ENCODE data around the gene GSTM4. TPM values are rescaled to one million over a fixed set of nuclear protein-coding genes. Genes with fewer than 3 reads are reported as not detected.

GSTM4 gene
- total and polyA plus RNA-seq, 2 of the 4 experiments (the other 2 are of a cell fraction), result 10.4 to 37.8 TPM

DNA sequence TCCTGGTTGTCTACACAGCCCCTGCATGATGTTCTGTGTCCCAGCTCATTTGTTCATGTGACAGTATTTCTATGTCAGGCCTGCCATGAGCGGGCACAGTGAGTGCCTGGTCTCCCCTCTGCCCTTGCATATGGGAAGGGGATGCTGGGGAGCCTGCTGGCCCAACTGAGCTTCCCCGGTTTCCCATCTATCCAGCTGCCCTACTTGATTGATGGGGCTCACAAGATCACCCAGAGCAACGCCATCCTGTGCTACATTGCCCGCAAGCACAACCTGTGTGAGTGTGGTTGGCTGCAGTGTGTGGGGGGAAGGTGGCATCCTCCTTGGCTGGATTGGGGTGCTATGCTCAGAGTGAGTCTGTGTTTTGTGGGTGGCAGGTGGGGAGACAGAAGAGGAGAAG, 1.5 kb downstream of the GSTM4 start:
- POLR2A ChIA-PET (ENCODE audit: unreplicated experiment), result no interaction called here

More for the DNA sequence above, 1.5 kb downstream of the GSTM4 start:
- Histone ChIP-seq H2BK5ac (ENCODE audit: low read depth, low read length, poor library complexity, severe bottlenecking) (no peak overlapping the region), H4K8ac (ENCODE audit: low read depth in 2 of 2, low read length in 2 of 2) (no peak overlapping the region), H2BK120ac (ENCODE audit: low read depth, low read length) (no peak overlapping the region), H3K9me3 (ENCODE audit: control insufficient read depth, insufficient read depth, low read length) (no peaks in the 10 kb centered on the region), H3K56ac (ENCODE audit: extremely low read depth, insufficient read depth, low read length) (no peak overlapping the region), H3K9ac (ENCODE audit: low read depth, low read length) (no peak overlapping the region), H2BK15ac (ENCODE audit: low read depth, low read length) (no peak overlapping the region), H3K23ac (ENCODE audit: low read depth, low read length) (no peak overlapping the region), H4K91ac (ENCODE audit: insufficient read depth, low read depth, low read length) (no peak overlapping the region), H3K27ac (ENCODE audit: insufficient read depth, low read length) (no peak overlapping the region), H3K4me3 (ENCODE audit: insufficient read depth, low read depth, low read length) (no peak overlapping the region), H4K5ac (ENCODE audit: low read depth, low read length) (no peak overlapping the region), H3K4me2 (ENCODE audit: low read depth, low read length) (no peak overlapping the region), H4K20me1 (ENCODE audit: insufficient read depth, low read length) (no peaks in the 10 kb centered on the region), H3K4me1 (ENCODE audit: control insufficient read depth, insufficient read depth, low read length) (no peaks in the 10 kb centered on the region; the same call in 1 of the 2 replicates), H2AK9ac (replicated peaks; ENCODE audit: low read depth, low read length, poor library complexity) (no peak overlapping the region), H2AK5ac (ENCODE audit: low read depth, low read length) (no peak overlapping the region), H3K79me1 (ENCODE audit: low read depth in 1 of 2, low read length in 2 of 2) (peaks cover 0 to 10% of the 10 kb centered on the region in 2 experiments; a peak in 3 of 4 replicates), H3K36me3 (ENCODE audit: control insufficient read depth, insufficient read depth, low read length) (peaks cover 16% of the 10 kb centered on the region; the same call in 1 of the 2 replicates), H3K4ac (ENCODE audit: low read depth, low read length) (no peak overlapping the region), H3K14ac (replicated peaks; ENCODE audit: low read depth, low read length) (no peak overlapping the region), H2BK20ac (ENCODE audit: low read depth, low read length) (no peak overlapping the region), H2AFZ (replicated peaks; ENCODE audit: low read length, poor library complexity) (no peak overlapping the region), H3K18ac (ENCODE audit: low read depth, low read length) (no peak overlapping the region), H3K9me1 (ENCODE audit: insufficient read depth, low read length) (peaks cover 9% of the 10 kb centered on the region), H3K27me3 (ENCODE audit: control insufficient read depth, insufficient read depth, low read length) (no peaks in the 10 kb centered on the region)
- DNase-seq (no peak), ATAC-seq (ENCODE audit: low read depth) (no peak)
- TF ChIP-seq CEBPB (IDR thresholded peaks at IDR 0.05; ENCODE audit: low read depth, low read length) (no peak), MXI1 (IDR thresholded peaks at IDR 0.05; ENCODE audit: borderline replicate concordance, low read depth, low read length) (no peak), SMC3 (IDR thresholded peaks at IDR 0.05; ENCODE audit: low read depth, low read length) (no peak), FOS (IDR thresholded peaks at IDR 0.05; ENCODE audit: low read depth, low read length) (no peak)
- no CpG with 5 or more reads among the region's 4 CpGs for WGBS, 2 experiments (ENCODE audit: extremely low coverage in 2 of 2, insufficient read length in 1 of 2)
- in situ Hi-C loops (cut with MboI; ENCODE audit: low sequenced_read_pairs), result no loop called here
- CTCF ChIA-PET, result no interaction called here
- BruUV-seq (replicated peaks), result no TSS peak
- intact Hi-C loops (cut with micrococcal nuclease), result no loop called here
- dilution Hi-C loops (cut with HindIII; ENCODE audit: low sequenced_read_pairs, unreplicated experiment), result no loop called here
